ENCODE measurements around the gene COL9A1.

GRCh38 chr6:70336996-70337742, 34.3 kb upstream of the COL9A1 start:
- TF ChIP-seq, protein P1, sequence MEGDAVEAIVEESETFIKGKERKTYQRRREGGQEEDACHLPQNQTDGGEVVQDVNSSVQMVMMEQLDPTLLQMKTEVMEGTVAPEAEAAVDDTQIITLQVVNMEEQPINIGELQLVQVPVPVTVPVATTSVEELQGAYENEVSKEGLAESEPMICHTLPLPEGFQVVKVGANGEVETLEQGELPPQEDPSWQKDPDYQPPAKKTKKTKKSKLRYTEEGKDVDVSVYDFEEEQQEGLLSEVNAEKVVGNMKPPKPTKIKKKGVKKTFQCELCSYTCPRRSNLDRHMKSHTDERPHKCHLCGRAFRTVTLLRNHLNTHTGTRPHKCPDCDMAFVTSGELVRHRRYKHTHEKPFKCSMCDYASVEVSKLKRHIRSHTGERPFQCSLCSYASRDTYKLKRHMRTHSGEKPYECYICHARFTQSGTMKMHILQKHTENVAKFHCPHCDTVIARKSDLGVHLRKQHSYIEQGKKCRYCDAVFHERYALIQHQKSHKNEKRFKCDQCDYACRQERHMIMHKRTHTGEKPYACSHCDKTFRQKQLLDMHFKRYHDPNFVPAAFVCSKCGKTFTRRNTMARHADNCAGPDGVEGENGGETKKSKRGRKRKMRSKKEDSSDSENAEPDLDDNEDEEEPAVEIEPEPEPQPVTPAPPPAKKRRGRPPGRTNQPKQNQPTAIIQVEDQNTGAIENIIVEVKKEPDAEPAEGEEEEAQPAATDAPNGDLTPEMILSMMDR (IDR thresholded peaks at IDR 0.05) = no peak
- no peak for TF ChIP-seq POLR2A (IDR thresholded peaks at IDR 0.05)
